Measurements from ENCODE around the gene SUMO2.
"Not testable (repeated sequence)": the region's sequence is repeated elsewhere in the genome, so short reads cannot be mapped to it uniquely, and the experiment has no call there.

GRCh38 chr17:75164606-75165005, 18.2 kb downstream of the SUMO2 start:
- not testable (repeated sequence) for TF ChIP-seq FOSL1 (IDR thresholded peaks at IDR 0.05; ENCODE audit: low read depth); EZH2 (IDR thresholded peaks at IDR 0.05); ZNF274 (IDR thresholded peaks at IDR 0.05; ENCODE audit: low read depth, low read length); POLR2A (IDR thresholded peaks at IDR 0.05; ENCODE audit: borderline replicate concordance, extremely low read depth, insufficient read depth, insufficient read length); POLR2AphosphoS5 (IDR thresholded peaks at IDR 0.05; ENCODE audit: low read depth, low read length); SIN3A (IDR thresholded peaks at IDR 0.05; ENCODE audit: low read depth); TCF7L2 (IDR thresholded peaks at IDR 0.05; ENCODE audit: borderline replicate concordance, extremely low read depth, insufficient read depth, insufficient read length)
- TF ChIP-seq, protein P1, sequence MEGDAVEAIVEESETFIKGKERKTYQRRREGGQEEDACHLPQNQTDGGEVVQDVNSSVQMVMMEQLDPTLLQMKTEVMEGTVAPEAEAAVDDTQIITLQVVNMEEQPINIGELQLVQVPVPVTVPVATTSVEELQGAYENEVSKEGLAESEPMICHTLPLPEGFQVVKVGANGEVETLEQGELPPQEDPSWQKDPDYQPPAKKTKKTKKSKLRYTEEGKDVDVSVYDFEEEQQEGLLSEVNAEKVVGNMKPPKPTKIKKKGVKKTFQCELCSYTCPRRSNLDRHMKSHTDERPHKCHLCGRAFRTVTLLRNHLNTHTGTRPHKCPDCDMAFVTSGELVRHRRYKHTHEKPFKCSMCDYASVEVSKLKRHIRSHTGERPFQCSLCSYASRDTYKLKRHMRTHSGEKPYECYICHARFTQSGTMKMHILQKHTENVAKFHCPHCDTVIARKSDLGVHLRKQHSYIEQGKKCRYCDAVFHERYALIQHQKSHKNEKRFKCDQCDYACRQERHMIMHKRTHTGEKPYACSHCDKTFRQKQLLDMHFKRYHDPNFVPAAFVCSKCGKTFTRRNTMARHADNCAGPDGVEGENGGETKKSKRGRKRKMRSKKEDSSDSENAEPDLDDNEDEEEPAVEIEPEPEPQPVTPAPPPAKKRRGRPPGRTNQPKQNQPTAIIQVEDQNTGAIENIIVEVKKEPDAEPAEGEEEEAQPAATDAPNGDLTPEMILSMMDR (IDR thresholded peaks at IDR 0.05 in 2 of 3, conservative IDR thresholded peaks at IDR 0.05 in 1 of 3; ENCODE audit: borderline replicate concordance in 1 of 3, insufficient read depth in 1 of 3, low read depth in 2 of 3, low read length in 2 of 3) = not testable (repeated sequence)
- TF ChIP-seq, protein P2, sequence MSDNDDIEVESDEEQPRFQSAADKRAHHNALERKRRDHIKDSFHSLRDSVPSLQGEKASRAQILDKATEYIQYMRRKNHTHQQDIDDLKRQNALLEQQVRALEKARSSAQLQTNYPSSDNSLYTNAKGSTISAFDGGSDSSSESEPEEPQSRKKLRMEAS (IDR thresholded peaks at IDR 0.05) = not testable (repeated sequence)
- TF ChIP-seq, protein P3, sequence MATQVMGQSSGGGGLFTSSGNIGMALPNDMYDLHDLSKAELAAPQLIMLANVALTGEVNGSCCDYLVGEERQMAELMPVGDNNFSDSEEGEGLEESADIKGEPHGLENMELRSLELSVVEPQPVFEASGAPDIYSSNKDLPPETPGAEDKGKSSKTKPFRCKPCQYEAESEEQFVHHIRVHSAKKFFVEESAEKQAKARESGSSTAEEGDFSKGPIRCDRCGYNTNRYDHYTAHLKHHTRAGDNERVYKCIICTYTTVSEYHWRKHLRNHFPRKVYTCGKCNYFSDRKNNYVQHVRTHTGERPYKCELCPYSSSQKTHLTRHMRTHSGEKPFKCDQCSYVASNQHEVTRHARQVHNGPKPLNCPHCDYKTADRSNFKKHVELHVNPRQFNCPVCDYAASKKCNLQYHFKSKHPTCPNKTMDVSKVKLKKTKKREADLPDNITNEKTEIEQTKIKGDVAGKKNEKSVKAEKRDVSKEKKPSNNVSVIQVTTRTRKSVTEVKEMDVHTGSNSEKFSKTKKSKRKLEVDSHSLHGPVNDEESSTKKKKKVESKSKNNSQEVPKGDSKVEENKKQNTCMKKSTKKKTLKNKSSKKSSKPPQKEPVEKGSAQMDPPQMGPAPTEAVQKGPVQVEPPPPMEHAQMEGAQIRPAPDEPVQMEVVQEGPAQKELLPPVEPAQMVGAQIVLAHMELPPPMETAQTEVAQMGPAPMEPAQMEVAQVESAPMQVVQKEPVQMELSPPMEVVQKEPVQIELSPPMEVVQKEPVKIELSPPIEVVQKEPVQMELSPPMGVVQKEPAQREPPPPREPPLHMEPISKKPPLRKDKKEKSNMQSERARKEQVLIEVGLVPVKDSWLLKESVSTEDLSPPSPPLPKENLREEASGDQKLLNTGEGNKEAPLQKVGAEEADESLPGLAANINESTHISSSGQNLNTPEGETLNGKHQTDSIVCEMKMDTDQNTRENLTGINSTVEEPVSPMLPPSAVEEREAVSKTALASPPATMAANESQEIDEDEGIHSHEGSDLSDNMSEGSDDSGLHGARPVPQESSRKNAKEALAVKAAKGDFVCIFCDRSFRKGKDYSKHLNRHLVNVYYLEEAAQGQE (IDR thresholded peaks at IDR 0.05; ENCODE audit: low read depth) = not testable (repeated sequence)

Data from HCT116 (cell line).